HepG2 (cell line): Measurements from ENCODE around the gene PET117. TPM values are rescaled to one million over a fixed set of nuclear protein-coding genes. Genes with fewer than 3 reads are reported as not detected.
A peak's percentile ranks its signal among the peaks of the same experiment; 100 is the strongest.

Source experiments
- ARHGAP35 ChIP-seq: sonication (generic); formaldehyde crosslinking; IDR thresholded peaks from 2 replicates; pipeline ENCODE4 v1.9.0; 2022; ENCODE audit warnings: mild to moderate bottlenecking, inconsistent platforms, moderate library complexity, missing genetic modification reagents, borderline replicate concordance
- CCAR2 ChIP-seq: fragments of 200-400 bp; formaldehyde crosslinking; optimal IDR thresholded peaks from 2 replicates; pipeline ENCODE3; 2018; ENCODE audit warnings: low read depth, mild to moderate bottlenecking, low read length, moderate library complexity
- HES4 ChIP-seq: sonication (generic); formaldehyde crosslinking; IDR thresholded peaks from 2 replicates; pipeline ENCODE4 v1.9.0; 2021; ENCODE audit warnings: mild to moderate bottlenecking, missing genetic modification reagents, borderline replicate concordance
- HNRNPUL1 ChIP-seq: fragments of 200-400 bp; formaldehyde crosslinking; IDR thresholded peaks from 2 replicates; pipeline ENCODE4 v1.6.1; 2017; ENCODE audit warnings: low read depth, mild to moderate bottlenecking, low read length, moderate library complexity
- IKZF5 ChIP-seq: IDR thresholded peaks from 2 replicates; pipeline ENCODE4 v1.6.1; 2018; ENCODE audit warnings: missing genetic modification reagents, mild to moderate bottlenecking, missing compliant biosample characterization
- JUN ChIP-seq: sonication (generic); formaldehyde crosslinking; IDR thresholded peaks from 2 replicates; pipeline ENCODE4 v1.4.0; 2020; ENCODE audit warnings: mild to moderate bottlenecking, missing genetic modification reagents
- MLLT10 ChIP-seq: sonication (generic); formaldehyde crosslinking; IDR thresholded peaks from 2 replicates; pipeline ENCODE4 v1.4.0; 2020; ENCODE audit warnings: missing genetic modification reagents
- RERE ChIP-seq: IDR thresholded peaks from 2 replicates; pipeline ENCODE4 v1.6.1; 2016; ENCODE audit warnings: low read depth, missing genetic modification reagents, missing compliant biosample characterization
- SNAI1 ChIP-seq: sonication (generic); formaldehyde crosslinking; IDR thresholded peaks from 2 replicates; pipeline ENCODE4 v1.5.0; 2020; ENCODE audit warnings: mild to moderate bottlenecking, missing genetic modification reagents, borderline replicate concordance
- ZC3H13 ChIP-seq: sonication (generic); formaldehyde crosslinking; IDR thresholded peaks from 2 replicates; pipeline ENCODE4 v1.8.1; 2023; ENCODE audit warnings: mild to moderate bottlenecking, missing genetic modification reagents, moderate library complexity
- ZNF17 ChIP-seq: sonication (generic); formaldehyde crosslinking; IDR thresholded peaks from 2 replicates; pipeline ENCODE4 v1.5.0; 2020; ENCODE audit warnings: mild to moderate bottlenecking, missing genetic modification reagents
- ZNF512 ChIP-seq: sonication (generic); formaldehyde crosslinking; IDR thresholded peaks from 2 replicates; pipeline ENCODE4 v1.4.0; 2020; ENCODE audit warnings: mild to moderate bottlenecking, missing genetic modification reagents
- ZNF646 ChIP-seq: sonication (generic); formaldehyde crosslinking; IDR thresholded peaks from 2 replicates; pipeline ENCODE4 v1.9.0; 2021; ENCODE audit warnings: mild to moderate bottlenecking, missing genetic modification reagents
- ZNF713 ChIP-seq: sonication (generic); formaldehyde crosslinking; IDR thresholded peaks from 2 replicates; pipeline ENCODE4 v1.4.0; 2020; ENCODE audit warnings: mild to moderate bottlenecking, missing genetic modification reagents
- polyA plus RNA-seq, 8 experiments: library from polyadenylated mRNA; depleted of rRNA in 3 of 8; stranded (reverse) in 7 of 8; unstranded in 1 of 8; fragments of >200 nt; fragmentation: Illumina TruSeq in 4 of 8; extraction: Trizol in 4 of 8; gene quantifications; 2 replicates each; pipeline versions ENCODE4 v1.2.1 to v1.2.3, GENCODE V29; 2011 to 2016; ENCODE audit warnings: low read depth in 4 of 8, missing spikeins in 1 of 8, mixed read lengths in 1 of 8; ENCODE audit not compliant: insufficient read depth in 1 of 8
- total RNA-seq, 5 experiments: library from RNA; depleted of rRNA; stranded (reverse); fragments of >200 nt; fragmentation: Illumina TruSeq; extraction: Trizol; gene quantifications; 2 replicates each; pipeline ENCODE4 v1.2.3, GENCODE V29; 2016; ENCODE audit warnings: low read depth in 1 of 5

The PET117 gene
- total and polyA plus RNA-seq, 2 of the 13 experiments (the other 11 are each of a cell fraction or from before 2014, with no cell fraction given), result 22.2 to 48.2 TPM

GRCh38 chr20:18144541-18145099, 7.0 kb downstream of the PET117 start (continued):
- no peak for TF ChIP-seq ARHGAP35 (CRISPR knock-in tag)
- no peak for TF ChIP-seq ZNF713 (CRISPR knock-in tag)
- no peak for TF ChIP-seq IKZF5 (CRISPR knock-in tag)
- no peak for TF ChIP-seq CCAR2
- peak; percentile 85 for TF ChIP-seq JUN (CRISPR knock-in tag)
- peak; percentile 16; the same call in 1 of the 2 replicates for TF ChIP-seq ZNF17 (CRISPR knock-in tag)
- no peak for TF ChIP-seq RERE (CRISPR knock-in tag)
- no peak for TF ChIP-seq HES4 (CRISPR knock-in tag)
- TF ChIP-seq MLLT10 (CRISPR knock-in tag), result no peak
- no peak for TF ChIP-seq ZNF512 (CRISPR knock-in tag)
- no peak; the same call in 1 of the 2 replicates for TF ChIP-seq SNAI1 (CRISPR knock-in tag)
- peak; percentile 49; the same call in 1 of the 2 replicates for TF ChIP-seq ZC3H13
- TF ChIP-seq HNRNPUL1, result no peak
- TF ChIP-seq ZNF646 (CRISPR knock-in tag), result no peak
